SK-N-SH (cell line): ENCODE results near the gene RPRD2. TPM values are rescaled to one million over a fixed set of nuclear protein-coding genes. Genes with fewer than 3 reads are reported as not detected.

Source experiments
- CTCF ChIA-PET: fragments of 300-600, 350-600 bp; formaldehyde crosslinking; extraction: SDS; loops from one replicate; lab custom pipeline; 2021; lab: Yijun Ruan, JAX
- POLR2A ChIA-PET: fragments of 350-600 bp; sonication (Branson Sonifier 250); formaldehyde crosslinking; extraction: SDS; loops from one replicate; lab custom pipeline; 2020; ENCODE audit warnings: antibody characterized with exemption, inconsistent platforms; lab: Yijun Ruan, JAX
- DNase-seq: peaks from one replicate; pipeline ENCODE4 v3.0.0; 2012
- H2AFZ ChIP-seq: fragments of 200-600 bp; sonication (generic); 2 replicates; pipeline ENCODE4 v1.8.1; 2016; ENCODE audit warnings: antibody characterized with exemption, mild to moderate bottlenecking, low read depth
- H3F3A ChIP-seq: fragments of 200-600 bp; sonication (generic); replicated peaks from 2 replicates; pipeline ENCODE3; 2016; ENCODE audit warnings: antibody characterized with exemption, mild to moderate bottlenecking; ENCODE audit not compliant: insufficient read depth
- H3K27ac ChIP-seq, 2 experiments: fragments of 200-500 bp in 1 of 2; fragments of 200-600 bp in 1 of 2; sonication (Bioruptor generic) in 1 of 2; sonication (generic), shearing (Covaris generic) in 1 of 2; 2 replicates each; pipeline versions ENCODE4 v1.5.1 to v1.6.1; 2014 to 2016; ENCODE audit warnings: low read depth in 2 of 2, inconsistent platforms in 1 of 2, low read length in 1 of 2, mild to moderate bottlenecking in 1 of 2, mixed read lengths in 1 of 2
- H3K27me3 ChIP-seq: fragments of 200-600 bp; sonication (generic), shearing (Covaris generic); 2 replicates; pipeline ENCODE4 v1.6.1; 2016; ENCODE audit warnings: mixed run types; ENCODE audit not compliant: insufficient read depth
- H3K36me3 ChIP-seq, 2 experiments: fragments of 200-500 bp in 1 of 2; fragments of 200-600 bp in 1 of 2; sonication (Bioruptor generic) in 1 of 2; sonication (generic) in 1 of 2; replicated peaks in 1 of 2; 2 replicates each; pipeline versions ENCODE3 to v1.5.1; 2014 to 2016; ENCODE audit warnings: low read length in 1 of 2, mild to moderate bottlenecking in 1 of 2; ENCODE audit not compliant: insufficient read depth in 2 of 2, control insufficient read depth in 1 of 2
- H3K4me1 ChIP-seq, 2 experiments: fragments of 200-500 bp in 1 of 2; fragments of 200-600 bp in 1 of 2; sonication (Bioruptor generic) in 1 of 2; sonication (generic), shearing (Covaris generic) in 1 of 2; 2 replicates each; pipeline versions ENCODE4 v1.5.1 to v1.6.1; 2014 to 2016; ENCODE audit warnings: low read depth in 1 of 2, low read length in 1 of 2, mixed run types in 1 of 2; ENCODE audit not compliant: insufficient read depth in 2 of 2, control insufficient read depth in 1 of 2
- H3K4me2 ChIP-seq: fragments of 200-600 bp; sonication (generic), shearing (Covaris generic); 2 replicates; pipeline ENCODE4 v1.6.1; 2017; ENCODE audit warnings: mixed run types
- H3K4me3 ChIP-seq, 2 experiments: fragments of 200-500 bp in 1 of 2; fragments of 200-600 bp in 1 of 2; sonication (Bioruptor generic) in 1 of 2; sonication (generic), shearing (Covaris generic) in 1 of 2; 2 replicates each; pipeline versions ENCODE4 v1.5.1 to v1.8.1; 2014 to 2016; ENCODE audit warnings: low read depth in 2 of 2, inconsistent platforms in 1 of 2, low read length in 1 of 2, mild to moderate bottlenecking in 1 of 2, mixed read lengths in 1 of 2, moderate library complexity in 1 of 2
- H3K79me2 ChIP-seq: fragments of 200-600 bp; sonication (generic); 2 replicates; pipeline ENCODE4 v1.8.1; 2017; ENCODE audit warnings: mild to moderate bottlenecking; ENCODE audit not compliant: insufficient read depth
- H3K9ac ChIP-seq: fragments of 200-600 bp; sonication (generic); 2 replicates; pipeline ENCODE4 v1.6.1; 2017; ENCODE audit warnings: mixed run types
- H3K9me2 ChIP-seq: fragments of 200-600 bp; sonication (generic); 2 replicates; pipeline ENCODE4 v1.6.1; 2017; ENCODE audit warnings: mixed run types
- H3K9me3 ChIP-seq: fragments of 200-600 bp; sonication (generic); 2 replicates; pipeline ENCODE4 v1.6.1; 2017; ENCODE audit warnings: mixed run types, mild to moderate bottlenecking, moderate library complexity
- H4K20me1 ChIP-seq: fragments of 200-600 bp; sonication (generic); 2 replicates; pipeline ENCODE4 v1.6.1; 2017; ENCODE audit warnings: mild to moderate bottlenecking, mixed run types; ENCODE audit not compliant: insufficient read depth
- ELF1 ChIP-seq: IDR thresholded peaks from 2 replicates; pipeline ENCODE4 v1.4.0; 2012
- FOXJ3 ChIP-seq: sonication (generic); formaldehyde crosslinking; IDR thresholded peaks from 2 replicates; pipeline ENCODE4 v1.5.1; 2020; ENCODE audit warnings: mild to moderate bottlenecking, missing genetic modification reagents
- GABPA ChIP-seq: IDR thresholded peaks from 2 replicates; pipeline ENCODE4 v1.4.0; 2012; ENCODE audit warnings: low read depth, mild to moderate bottlenecking
- IRF3 ChIP-seq: fragments of 150-350 bp; IDR thresholded peaks from 2 replicates; pipeline ENCODE4 v1.6.1; 2016; ENCODE audit warnings: mild to moderate bottlenecking, low read depth, low read length
- MEF2A ChIP-seq: IDR thresholded peaks from 2 replicates; pipeline ENCODE4 v1.4.0; 2012; ENCODE audit warnings: low read depth, borderline replicate concordance
- NRF1 ChIP-seq: IDR thresholded peaks from 2 replicates; pipeline ENCODE4 v1.6.1; 2012; ENCODE audit warnings: low read depth, mild to moderate bottlenecking, low read length
- PBX3 ChIP-seq: IDR thresholded peaks from 2 replicates; pipeline ENCODE4; 2012
- POLR2AphosphoS5 ChIP-seq: IDR thresholded peaks from 2 replicates; pipeline ENCODE4 v1.6.1; 2012; ENCODE audit warnings: low read depth, low read length
- REST ChIP-seq: IDR thresholded peaks from 2 replicates; pipeline ENCODE4 v1.6.1; 2012; ENCODE audit warnings: mild to moderate bottlenecking, low read depth, low read length, moderate library complexity
- SIN3A ChIP-seq: IDR thresholded peaks from 2 replicates; pipeline ENCODE4 v1.6.1; 2012; ENCODE audit warnings: low read depth, mild to moderate bottlenecking, low read length, moderate library complexity, borderline replicate concordance
- SMC3 ChIP-seq: IDR thresholded peaks from 2 replicates; pipeline ENCODE4 v1.6.1; 2012; ENCODE audit warnings: low read depth, low read length, improper control_type of control experiment
- TCF12 ChIP-seq: IDR thresholded peaks from 2 replicates; pipeline ENCODE4 v1.4.0; 2012
- TEAD4 ChIP-seq: IDR thresholded peaks from 2 replicates; pipeline ENCODE4 v1.4.0; 2012; ENCODE audit warnings: mild to moderate bottlenecking, borderline replicate concordance; ENCODE audit not compliant: insufficient read depth
- USF2 ChIP-seq: fragments of 150-350 bp; IDR thresholded peaks from 2 replicates; pipeline ENCODE4 v1.6.1; 2017; ENCODE audit warnings: antibody characterized with exemption, low read length, low read depth, borderline replicate concordance
- YY1 ChIP-seq: IDR thresholded peaks from 2 replicates; pipeline ENCODE4 v1.4.0; 2012; ENCODE audit warnings: low read depth, mild to moderate bottlenecking
- WGBS: methylation state at CpG from one replicate; pipeline ENCODE4 v1.1.6; 2017; ENCODE audit warnings: low lambda C conversion rate; 5-methylcytosine and 5-hydroxymethylcytosine counted together
- polyA plus RNA-seq, 3 experiments: library from polyadenylated mRNA; depleted of rRNA; stranded (reverse); fragments of >200 nt; gene quantifications; 2 replicates each; pipeline ENCODE4 v1.2.3, GENCODE V29; 2012

RPRD2 gene
- polyA plus RNA-seq, 1 of the 3 experiments (the other 2 are of a cell fraction): 9.2 TPM

- no peak for DNase-seq
- no peak for TF ChIP-seq PBX3
- TF ChIP-seq FOXJ3 (CRISPR knock-in tag): no peak
- no peak for TF ChIP-seq SIN3A
- no peak for TF ChIP-seq POLR2AphosphoS5
- TF ChIP-seq USF2: no peak
- no peak for TF ChIP-seq YY1
- Histone ChIP-seq H3K79me2 (peaks cover 4% of the 10 kb centered on the region; the same call in 1 of the 2 replicates), H3K9me3 (no peaks in the 10 kb centered on the region), H3K36me3 (peaks cover 35 to 38% of the 10 kb centered on the region in 2 experiments), H4K20me1 (no peaks in the 10 kb centered on the region), H3K9ac (no peak overlapping the region), H3K4me2 (no peak overlapping the region), H3K4me3 (no peak overlapping the region), H3K4me1 (no peaks in the 10 kb centered on the region), H3K9me2 (no peaks in the 10 kb centered on the region), H3F3A (peaks cover 17% of the 10 kb centered on the region), H3K27me3 (no peaks in the 10 kb centered on the region), H2AFZ (no peak overlapping the region), H3K27ac (no peak overlapping the region)
- WGBS: 90% methylated on average over 2 of the region's 2 CpGs
- ChIA-PET POLR2A (no interaction called here), CTCF (interaction anchor here (0.8 to 1.1 kb wide), 2 partner anchors 23 to 74 kb away, joined by 3 read pairs; no protein-coding TSS in a partner anchor)
Measured at GRCh38 chr1:150441121-150441520, 77.2 kb downstream of the RPRD2 start.

GRCh38 chr1:150444232-150444631, 80.3 kb downstream of the RPRD2 start:
- Histone ChIP-seq H3K36me3 (peaks cover 38 to 59% of the 10 kb centered on the region in 2 experiments), H3K79me2 (no peaks in the 10 kb centered on the region), H3K4me3 (no peak overlapping the region), H3K9me2 (no peaks in the 10 kb centered on the region), H3K9ac (no peak overlapping the region), H3K9me3 (no peaks in the 10 kb centered on the region), H3K27ac (0 out of 4 replicates have a peak overlapping the region, but pooled peaks of 1 of the 2 experiments have one; percentile 5), H2AFZ (no peak overlapping the region), H3K4me2 (no peak overlapping the region), H3K27me3 (no peaks in the 10 kb centered on the region), H3K4me1 (no peaks in the 10 kb centered on the region), H4K20me1 (no peaks in the 10 kb centered on the region), H3F3A (peaks cover 17% of the 10 kb centered on the region)
- TF ChIP-seq NRF1 (no peak), GABPA (no peak), IRF3 (no peak), REST (no peak), SMC3 (no peak), USF2 (no peak), MEF2A (no peak), TCF12 (no peak), TEAD4 (no peak), ELF1 (no peak), PBX3 (no peak), POLR2AphosphoS5 (no peak)
- POLR2A ChIA-PET: interaction anchor here (1.4 kb wide), 1 partner anchor 80 kb away, joined by 3 read pairs; the partner anchor contains the start of gene RPRD2
- CTCF ChIA-PET: interaction anchor here (0.9 to 1.3 kb wide), 3 partner anchors 9 to 89 kb away, joined by 3 to 4 read pairs (median 3); no protein-coding TSS in a partner anchor
- WGBS: 95% methylated on average over 1 of the region's 1 CpG
- DNase-seq: no peak
